DND-41 (cell line): ENCODE measurements around the gene CATSPERZ.
A peak's percentile ranks its signal among the peaks of the same experiment; 100 is the strongest.

ENCODE experiments used
- ATAC-seq: fragments of 200-7000 bp; cut with Tn5 transposase; 3 replicates; pipeline ENCODE4 v1.9.1; 2021; ENCODE audit warnings: low read depth; ENCODE audit not compliant: insufficient read depth
- DNase-seq: peaks from one replicate; pipeline ENCODE4 v3.0.0-alpha.2; 2020
- H2AFZ ChIP-seq: 2 replicates; pipeline ENCODE4 v1.6.0; 2012; ENCODE audit warnings: low read depth, low read length
- H3K27ac ChIP-seq: 2 replicates; pipeline ENCODE4 v1.5.1; 2012; ENCODE audit warnings: low read length, inconsistent platforms
- H3K27me3 ChIP-seq: fragments of 200-600 bp; sonication (generic); 2 replicates; pipeline ENCODE4 v1.6.0; 2012; ENCODE audit warnings: low read length, mild to moderate bottlenecking, inconsistent platforms; ENCODE audit not compliant: insufficient read depth, poor library complexity
- H3K36me3 ChIP-seq: 2 replicates; pipeline ENCODE4 v1.5.1; 2012; ENCODE audit warnings: low read length, inconsistent platforms; ENCODE audit not compliant: insufficient read depth
- H3K4me1 ChIP-seq: 2 replicates; pipeline ENCODE4 v1.5.1; 2012; ENCODE audit warnings: mild to moderate bottlenecking, low read length; ENCODE audit not compliant: insufficient read depth
- H3K4me2 ChIP-seq: 2 replicates; pipeline ENCODE4 v1.6.0; 2012; ENCODE audit warnings: mild to moderate bottlenecking, moderate library complexity, low read length, inconsistent platforms; ENCODE audit not compliant: insufficient read depth
- H3K4me3 ChIP-seq, 2 experiments: fragments of 200-600 bp in 1 of 2; shearing (Covaris generic) in 1 of 2; 2 replicates each; pipeline ENCODE4 v1.5.1; 2012 to 2016; ENCODE audit warnings: inconsistent platforms in 2 of 2, low read length in 2 of 2, mild to moderate bottlenecking in 2 of 2, low read depth in 1 of 2, moderate library complexity in 1 of 2
- H3K79me2 ChIP-seq: 2 replicates; pipeline ENCODE4 v1.6.0; 2012; ENCODE audit warnings: low read length, inconsistent platforms; ENCODE audit not compliant: insufficient read depth
- H3K9ac ChIP-seq: 2 replicates; pipeline ENCODE4 v1.6.0; 2012; ENCODE audit warnings: low read depth, mild to moderate bottlenecking, inconsistent platforms, low read length, moderate library complexity
- H3K9me3 ChIP-seq: 2 replicates; pipeline ENCODE4 v1.5.1; 2012; ENCODE audit warnings: low read length, moderate library complexity, mild to moderate bottlenecking, inconsistent platforms; ENCODE audit not compliant: insufficient read depth, severe bottlenecking
- H4K20me1 ChIP-seq: 2 replicates; pipeline ENCODE4 v1.6.0; 2012; ENCODE audit warnings: low read length; ENCODE audit not compliant: insufficient read depth
- CTCF ChIP-seq: IDR thresholded peaks from 2 replicates; pipeline ENCODE4 v1.5.1; 2012; ENCODE audit warnings: borderline replicate concordance, low read length, moderate library complexity, mild to moderate bottlenecking; ENCODE audit not compliant: poor library complexity, severe bottlenecking; ENCODE audit errors: extremely low read depth
- EZH2 ChIP-seq: IDR thresholded peaks from 3 replicates; pipeline ENCODE4 v1.6.1; 2012; ENCODE audit warnings: borderline replicate concordance, low read depth, mild to moderate bottlenecking, moderate library complexity, low read length, inconsistent platforms; ENCODE audit not compliant: severe bottlenecking

CATSPERZ gene

GRCh38 chr11:64343767-64344559 lies 43.8 kb downstream of the CATSPERZ start:
- no peak for ATAC-seq
- no peak overlapping the region for H3K4me3 ChIP-seq
- H3K4me2 ChIP-seq = no peak overlapping the region
- no peaks in the 10 kb centered on the region for H3K79me2 ChIP-seq
- no peak overlapping the region for H2AFZ ChIP-seq
- no peak overlapping the region for H3K9ac ChIP-seq
- H3K4me1 ChIP-seq = peaks cover 11% of the 10 kb centered on the region
- DNase-seq = peak; percentile 38
- no peaks in the 10 kb centered on the region for H3K36me3 ChIP-seq
- H3K9me3 ChIP-seq = no peaks in the 10 kb centered on the region
- H3K27ac ChIP-seq = no peak overlapping the region
- TF ChIP-seq CTCF = peak; percentile 61
- no peak for TF ChIP-seq EZH2
- H4K20me1 ChIP-seq = no peaks in the 10 kb centered on the region; the same call in 1 of the 2 replicates
- no peaks in the 10 kb centered on the region for H3K27me3 ChIP-seq

GRCh38 chr11:64344787-64345186 lies 44.6 kb downstream of the CATSPERZ start:
- DNase-seq (no peak), ATAC-seq (no peak)
- Histone ChIP-seq H3K9ac (no peak overlapping the region), H3K4me1 (peaks cover 11% of the 10 kb centered on the region), H3K27ac (no peak overlapping the region), H3K27me3 (no peaks in the 10 kb centered on the region), H4K20me1 (no peaks in the 10 kb centered on the region; the same call in 1 of the 2 replicates), H3K4me2 (no peak overlapping the region), H3K9me3 (no peaks in the 10 kb centered on the region), H3K4me3 (no peak overlapping the region), H3K36me3 (no peaks in the 10 kb centered on the region), H3K79me2 (no peaks in the 10 kb centered on the region), H2AFZ (no peak overlapping the region)
- TF ChIP-seq EZH2 = no peak
- no peak for TF ChIP-seq CTCF

- Histone ChIP-seq H3K79me2 (no peaks in the 10 kb centered on the region), H3K9ac (no peak overlapping the region), H3K9me3 (no peaks in the 10 kb centered on the region), H3K4me1 (no peaks in the 10 kb centered on the region), H3K27me3 (no peaks in the 10 kb centered on the region), H3K4me2 (no peak overlapping the region), H4K20me1 (no peaks in the 10 kb centered on the region; the same call in 1 of the 2 replicates), H3K4me3 (no peak overlapping the region), H2AFZ (no peak overlapping the region), H3K27ac (no peak overlapping the region), H3K36me3 (no peaks in the 10 kb centered on the region)
- no peak for DNase-seq
- no peak for ATAC-seq
- TF ChIP-seq EZH2 = no peak
- TF ChIP-seq CTCF = no peak
Measured at GRCh38 chr11:64347193-64347867, 47.2 kb downstream of the CATSPERZ start.
